Spleen (tissue), 7 donors: Measurements from ENCODE around the gene SNX9.

Experiments
- CTCF ChIP-seq, 11 experiments: fragments of 200-600 bp in 7 of 11; fragments of 450-650 bp in 4 of 11; sonication (generic) in 4 of 11; IDR thresholded peaks in 8 of 11; conservative IDR thresholded peaks in 3 of 11; 1 replicate in 7 of 11; 2 replicates in 4 of 11; pipeline versions ENCODE4 v1.4.0 to v1.8.0; 2016 to 2021; ENCODE audit warnings: antibody characterized with exemption in 11 of 11, inconsistent platforms in 4 of 11, mild to moderate bottlenecking in 1 of 11
- POLR2A ChIP-seq, 3 donors: fragments of 450-650 bp; IDR thresholded peaks; one replicate each; pipeline ENCODE4 v1.5.1; 2017; ENCODE audit warnings: antibody characterized with exemption in 3 of 3, mild to moderate bottlenecking in 1 of 3
- donor health status: DM: no; HTN: no; CAD: no; lungs with moderate emphysema.
- donor health status: DM: no; HTN: no; CAD: no.
- donor health status: DM: no; HTN: no; CAD: no.

GRCh38 chr6:157909282-157909664 lies 86.2 kb downstream of the SNX9 start:
- TF ChIP-seq CTCF (IDR thresholded peaks at IDR 0.05 in 8 of 11, conservative IDR thresholded peaks at IDR 0.05 in 3 of 11) (no peak), POLR2A (IDR thresholded peaks at IDR 0.05) (no peak)
